GM19468 (cell line): ENCODE results near the gene GPR157.
"Not testable (repeated sequence)": the region's sequence is repeated elsewhere in the genome, so short reads cannot be mapped to it uniquely, and the experiment has no call there.

Source experiments
- ATAC-seq: cut with Tn5 transposase; IDR thresholded peaks from one replicate; pipeline ENCODE4 v1.9.1; 2021; ENCODE audit warnings: mild to moderate bottlenecking, moderate library complexity, moderate number of reproducible peaks; ENCODE audit not compliant: unreplicated experiment; ENCODE audit errors: extremely low read depth

GPR157 gene

DNA sequence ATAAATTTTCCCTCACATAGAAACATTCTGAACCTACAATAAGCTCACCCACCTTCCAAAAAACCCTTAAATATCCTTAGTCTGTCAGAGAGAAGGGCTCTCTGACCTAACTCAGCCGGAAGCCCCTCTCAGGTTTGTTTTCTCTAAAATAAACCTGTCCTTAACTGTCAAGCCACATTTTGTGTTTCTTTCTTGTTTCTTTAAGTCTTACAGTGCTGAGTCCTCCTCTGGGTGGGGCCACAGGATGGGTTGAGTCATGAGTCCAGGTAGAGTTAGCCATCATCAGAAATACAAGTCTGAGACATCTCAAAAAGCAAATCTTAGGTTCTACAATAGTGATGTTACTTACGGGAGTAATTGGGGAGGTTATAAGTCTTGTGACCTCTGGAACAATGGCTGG, 33.1 kb downstream of the GPR157 start:
- no peak for ATAC-seq

DNA sequence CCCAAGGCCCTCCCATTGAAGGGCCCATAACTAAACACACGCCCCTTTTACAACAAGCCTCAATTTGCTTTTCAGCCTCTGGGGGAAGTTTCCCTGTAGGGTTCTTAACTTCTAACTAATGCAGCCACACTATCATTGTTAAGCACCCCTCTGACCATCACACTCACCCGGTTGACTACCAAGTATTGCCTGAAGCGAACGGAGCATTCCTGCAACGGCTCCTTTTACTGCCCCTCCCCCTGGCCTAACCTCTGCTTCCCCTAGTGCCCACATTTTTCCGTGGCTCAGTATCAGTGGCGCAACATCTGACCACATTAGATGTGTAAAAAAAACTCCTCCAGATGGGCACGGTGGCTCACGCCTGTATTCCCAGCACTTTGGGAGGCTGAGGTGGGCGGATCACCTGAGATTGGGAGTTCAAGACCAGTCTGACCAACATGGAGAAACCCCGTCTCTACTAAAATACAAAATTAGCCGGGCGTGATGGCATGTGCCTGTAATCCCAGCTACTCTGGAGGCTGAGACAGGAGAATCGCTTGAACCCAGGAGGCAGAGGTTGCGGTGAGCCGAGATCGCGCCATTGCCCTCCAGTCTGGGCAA, 34.8 kb downstream of the GPR157 start:
- not testable (repeated sequence) for ATAC-seq

DNA sequence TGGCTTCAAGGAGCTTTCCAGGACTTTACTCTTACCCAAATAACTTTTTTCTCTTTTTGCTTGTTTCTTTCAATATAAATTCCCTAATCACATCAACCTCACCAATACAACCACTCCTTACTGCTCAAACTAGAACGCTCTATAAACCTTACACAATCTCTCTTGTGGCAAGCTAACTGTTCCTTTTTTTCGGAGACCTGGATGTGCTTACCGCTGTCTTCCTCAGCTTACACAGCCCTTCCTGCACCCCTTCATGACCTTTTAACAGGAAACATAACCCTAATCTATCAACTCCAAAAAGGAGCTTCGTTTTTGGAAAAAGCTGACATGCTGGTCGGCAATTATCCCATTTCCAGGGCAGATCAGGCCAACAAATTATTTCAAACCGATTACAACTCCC, 35.3 kb downstream of the GPR157 start:
- no peak for ATAC-seq

DNA sequence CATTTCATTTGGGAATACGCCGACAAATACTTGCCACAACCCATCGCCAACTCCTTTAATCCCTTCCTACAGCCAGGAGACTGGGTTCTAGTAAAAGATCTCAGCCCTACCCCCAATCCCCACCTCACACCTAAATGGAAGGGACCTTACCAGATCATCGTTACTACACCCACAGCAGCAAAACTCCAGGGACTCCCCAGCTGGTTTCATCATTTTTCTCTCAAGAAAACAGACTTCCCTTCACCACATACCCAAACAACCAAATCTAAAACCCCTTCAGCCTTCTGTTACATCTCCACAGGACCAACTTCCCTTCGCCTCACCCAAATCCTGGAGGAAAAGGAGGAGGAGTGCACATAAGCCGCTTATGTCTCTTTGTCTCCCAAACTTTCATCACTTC, 35.8 kb downstream of the GPR157 start:
- no peak for ATAC-seq

DNA sequence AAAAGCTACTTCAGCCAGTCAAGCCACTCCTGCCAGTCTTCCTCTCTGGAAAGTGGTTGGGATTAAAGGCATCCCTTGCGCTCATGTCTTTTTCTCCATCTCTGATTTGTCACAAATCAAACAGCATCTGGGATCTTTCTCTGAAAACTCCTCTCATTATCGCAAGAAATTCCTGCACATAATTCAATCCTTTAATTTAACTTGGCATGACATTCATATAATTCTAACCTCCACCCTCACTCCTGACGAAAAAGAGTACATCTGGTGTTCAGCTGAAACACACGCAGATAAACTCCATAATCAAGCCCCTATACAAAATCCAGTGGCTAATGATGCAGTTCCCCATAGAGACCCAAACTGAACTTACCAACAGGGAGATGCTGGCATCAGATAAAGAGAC, 40.1 kb downstream of the GPR157 start:
- no peak for ATAC-seq

DNA sequence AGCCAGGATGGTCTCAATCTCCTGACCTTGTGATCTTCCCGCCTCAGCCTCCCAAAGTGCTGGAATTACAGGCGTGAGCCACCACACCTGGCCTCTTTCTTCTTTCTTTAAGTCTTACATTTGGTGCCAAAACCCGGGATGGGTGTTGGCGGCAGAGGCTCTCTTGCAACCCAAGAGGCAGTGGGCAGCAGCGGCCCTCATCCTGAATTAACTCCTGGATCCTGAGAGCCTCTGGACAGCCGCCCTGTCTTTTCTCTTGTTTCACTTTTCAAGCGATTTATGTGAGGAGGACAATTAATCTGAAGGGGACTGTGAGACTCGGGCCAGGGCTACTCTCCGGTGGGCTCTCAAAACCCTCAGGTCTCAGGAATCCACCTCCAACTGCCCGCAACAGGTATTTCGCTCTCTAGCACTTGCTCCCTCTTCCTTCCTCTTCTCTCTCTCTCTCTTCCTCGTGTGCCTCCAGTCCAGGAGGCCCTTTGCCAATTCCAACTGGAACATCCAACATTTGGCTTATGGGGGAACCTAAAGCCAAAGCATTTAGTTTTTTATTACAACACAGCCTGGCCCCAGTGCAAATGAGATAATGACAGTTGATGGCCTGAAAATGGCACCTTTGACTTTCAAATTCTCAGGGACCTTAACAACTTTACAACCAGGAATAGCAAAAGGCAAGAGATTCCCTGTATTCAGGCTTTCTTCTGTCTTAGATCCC, 41.3 kb downstream of the GPR157 start:
- no peak for ATAC-seq

DNA sequence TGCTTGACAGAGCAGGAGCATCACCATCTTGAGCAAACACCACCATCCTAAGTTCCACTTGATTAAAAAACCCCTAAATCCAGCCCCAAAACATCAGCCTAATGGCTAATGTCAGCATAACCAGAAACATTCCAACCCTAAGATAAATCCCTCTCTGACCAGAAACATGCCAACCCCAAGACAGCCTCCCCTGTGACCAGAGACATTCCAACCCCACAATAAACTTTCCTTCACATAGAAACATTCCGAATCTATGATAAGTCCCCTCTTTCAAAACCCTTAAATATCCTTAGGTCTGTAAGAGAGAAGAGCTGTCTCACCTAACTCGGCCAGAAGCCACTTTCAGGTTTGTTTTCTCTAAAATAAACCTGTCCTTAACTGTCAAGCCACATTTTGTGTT, 42.1 kb downstream of the GPR157 start:
- ATAC-seq: no peak

DNA sequence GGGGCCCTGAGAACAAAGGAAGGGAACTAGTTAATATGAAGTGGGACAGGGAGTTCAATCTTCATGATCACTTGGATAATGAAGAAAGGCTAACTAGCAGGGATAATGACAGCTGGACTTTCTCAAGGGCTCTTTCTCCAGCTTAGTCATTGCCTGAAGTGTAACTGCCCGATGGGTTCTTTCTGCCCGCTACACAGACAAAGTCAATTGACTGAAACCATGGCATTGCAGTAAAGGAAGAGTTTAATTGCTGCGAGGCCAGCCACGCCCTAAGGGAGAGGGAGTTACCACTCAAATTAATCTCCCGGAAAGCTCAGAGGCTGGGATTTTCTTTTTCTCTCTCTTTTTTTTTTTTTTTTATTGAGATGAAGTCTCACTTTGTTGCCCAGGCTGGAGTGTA, 42.9 kb downstream of the GPR157 start:
- no peak for ATAC-seq

DNA sequence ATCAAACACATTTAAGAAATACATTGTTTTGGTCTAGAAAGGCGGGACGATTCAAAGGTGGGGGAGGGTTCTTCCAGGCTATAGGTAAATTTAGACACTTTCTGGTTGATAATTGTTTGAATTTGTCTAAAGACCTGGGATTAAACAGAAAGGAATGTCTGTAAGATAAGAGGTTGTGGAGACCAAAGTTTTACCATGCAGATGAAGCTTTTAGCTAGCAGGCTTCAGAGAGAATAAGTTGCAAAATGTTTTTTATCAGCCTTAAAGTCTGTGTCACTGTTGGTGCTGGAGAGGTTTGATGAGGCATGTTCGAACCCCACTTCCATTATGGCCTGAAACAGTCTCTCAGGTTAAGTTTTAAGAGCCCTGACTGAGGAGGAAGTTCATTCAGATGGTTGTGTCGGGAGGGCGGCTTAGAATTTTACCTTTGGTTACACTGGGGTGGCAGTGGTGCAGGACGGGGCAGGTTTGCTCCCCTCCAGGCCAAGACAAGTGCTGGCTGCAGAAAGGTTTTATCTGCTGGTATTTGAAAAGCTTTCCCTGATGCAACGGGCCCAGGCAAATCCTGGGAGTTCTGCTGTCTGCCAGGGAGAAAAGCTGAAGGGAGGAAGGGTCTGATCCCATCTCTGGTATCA, 43.5 kb downstream of the GPR157 start:
- ATAC-seq: no peak

DNA sequence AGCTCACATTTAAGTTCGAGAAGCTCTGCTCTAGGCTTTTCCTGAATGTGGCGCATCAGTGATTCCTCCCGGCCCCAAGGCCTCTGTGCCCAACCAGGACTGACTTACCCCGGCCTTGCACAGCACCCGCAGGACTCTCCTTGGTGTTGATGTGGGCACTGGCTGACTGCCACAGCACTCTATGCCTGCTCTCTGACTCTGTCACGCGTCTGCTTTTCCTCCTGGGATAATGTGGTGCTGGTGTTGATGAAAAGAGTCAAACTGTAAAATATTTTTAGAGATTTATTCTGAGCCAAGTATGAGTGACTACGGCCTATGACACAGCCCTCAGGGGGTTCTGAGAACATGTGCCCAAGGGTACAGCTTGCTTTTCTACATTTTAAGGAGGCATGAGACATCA, 44.0 kb downstream of the GPR157 start:
- no peak for ATAC-seq

DNA sequence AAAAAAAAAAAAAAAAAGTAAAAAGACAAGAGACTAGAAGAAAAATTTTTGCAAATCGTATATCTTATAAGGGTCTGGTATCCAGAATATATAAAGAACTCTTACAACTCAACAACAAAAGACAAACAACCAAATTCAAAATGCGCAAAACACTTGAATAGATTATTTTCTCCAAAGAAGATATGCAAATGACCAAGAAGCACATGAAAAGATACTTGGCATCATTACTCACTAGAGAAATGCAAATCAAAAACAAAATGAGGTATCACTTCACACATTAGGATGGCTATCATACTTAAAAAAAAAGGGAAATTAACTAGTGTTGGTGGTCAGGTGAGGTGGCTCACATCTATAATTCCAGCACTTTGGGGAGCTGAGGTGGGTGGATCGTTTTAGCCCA, 47.4 kb downstream of the GPR157 start:
- ATAC-seq: no peak

DNA sequence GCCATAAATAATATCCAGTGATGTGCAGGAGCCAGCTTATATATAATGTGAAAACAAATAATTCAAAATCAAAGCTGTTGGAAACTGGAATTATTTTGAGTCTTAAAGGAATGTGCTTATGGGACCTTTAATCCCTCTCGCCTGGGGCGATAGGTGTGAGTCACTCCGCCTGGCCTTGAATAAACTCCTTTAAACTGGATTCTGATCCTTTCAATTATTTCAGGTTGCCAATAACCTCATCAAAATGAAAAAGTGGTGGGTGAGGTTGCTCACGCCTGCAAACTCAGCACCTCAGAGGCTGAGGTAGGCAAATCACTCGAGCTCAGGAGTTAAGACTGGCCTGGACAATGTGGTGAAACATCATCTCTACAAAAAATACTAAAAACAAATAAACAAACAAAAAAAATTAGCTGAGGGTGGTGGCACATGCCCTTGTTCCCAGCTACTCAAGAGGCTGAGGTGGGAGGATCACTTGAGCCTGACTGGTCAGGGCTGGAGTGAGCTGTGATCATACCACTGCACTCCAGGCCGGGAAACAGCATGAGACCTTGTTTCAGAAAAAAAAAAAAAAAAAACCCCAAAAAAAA, 48.1 kb downstream of the GPR157 start:
- no peak for ATAC-seq

DNA sequence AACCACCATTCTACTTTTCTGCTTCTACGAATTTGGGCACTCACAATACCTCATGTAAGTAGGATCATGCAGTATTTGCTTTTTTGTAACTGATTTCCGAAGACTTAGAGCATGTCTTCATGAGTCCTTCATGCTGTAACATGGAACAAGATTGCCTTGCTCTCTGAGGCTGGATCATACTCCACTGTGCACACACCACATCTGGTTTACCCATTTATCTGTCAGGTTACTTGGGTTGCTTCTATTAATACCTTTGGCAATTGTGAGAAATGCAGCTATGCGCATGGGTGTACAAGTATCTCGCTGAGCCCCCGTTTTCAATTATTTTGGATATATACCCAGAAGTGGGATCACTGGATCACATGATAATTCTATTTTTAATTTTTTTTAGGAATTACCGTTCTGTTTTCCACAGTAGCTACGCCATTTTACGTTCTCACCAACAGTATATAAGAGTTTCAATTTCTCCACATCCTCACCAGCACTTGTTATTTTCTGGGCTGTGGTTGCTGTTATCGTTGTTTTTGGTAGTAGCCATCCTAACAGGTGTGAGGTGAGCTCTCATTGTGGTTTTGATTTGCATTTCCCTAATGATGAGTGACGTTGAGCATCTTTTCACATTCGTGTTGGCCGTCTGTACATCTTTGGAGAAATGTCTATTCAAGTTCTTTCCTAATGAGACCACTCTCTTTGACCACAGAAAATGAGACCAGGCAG, 48.8 kb downstream of the GPR157 start:
- peak; percentile 50 for ATAC-seq

DNA sequence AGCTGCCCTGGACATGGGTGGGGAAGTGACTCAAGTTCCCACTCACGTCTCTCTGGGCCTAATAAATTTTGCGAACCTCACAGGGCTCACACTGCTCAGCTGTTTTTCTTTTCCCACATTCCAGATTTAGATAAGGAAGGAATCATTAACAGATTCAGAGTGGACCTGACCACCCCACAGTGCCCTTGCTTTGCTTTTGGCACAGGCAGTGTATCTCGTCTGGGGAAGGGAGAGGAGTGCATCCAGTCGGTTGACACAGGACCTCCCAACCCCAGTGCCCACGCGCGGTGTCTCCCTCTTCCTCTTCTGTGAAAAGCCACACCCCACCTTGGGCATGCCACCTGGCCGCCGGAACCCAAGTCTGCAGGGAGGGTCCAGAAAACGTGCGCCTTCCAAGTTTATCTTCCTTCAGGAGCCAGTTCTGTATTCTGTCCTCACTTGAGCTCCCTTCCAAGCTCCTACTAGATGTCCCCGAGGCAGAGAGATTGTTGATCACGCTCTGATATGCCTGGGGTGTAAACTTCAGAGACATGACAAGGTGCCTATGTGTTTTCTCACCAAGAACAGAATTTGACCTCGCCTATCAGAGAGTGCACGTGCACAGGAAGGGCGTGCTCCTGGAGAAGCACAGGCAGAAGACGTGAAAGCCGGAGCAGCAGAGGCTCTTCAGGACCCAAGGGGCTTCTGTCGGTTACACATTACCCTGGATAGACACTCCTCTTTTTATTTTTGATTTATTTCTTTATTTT, 50.0 kb downstream of the GPR157 start:
- no peak for ATAC-seq

DNA sequence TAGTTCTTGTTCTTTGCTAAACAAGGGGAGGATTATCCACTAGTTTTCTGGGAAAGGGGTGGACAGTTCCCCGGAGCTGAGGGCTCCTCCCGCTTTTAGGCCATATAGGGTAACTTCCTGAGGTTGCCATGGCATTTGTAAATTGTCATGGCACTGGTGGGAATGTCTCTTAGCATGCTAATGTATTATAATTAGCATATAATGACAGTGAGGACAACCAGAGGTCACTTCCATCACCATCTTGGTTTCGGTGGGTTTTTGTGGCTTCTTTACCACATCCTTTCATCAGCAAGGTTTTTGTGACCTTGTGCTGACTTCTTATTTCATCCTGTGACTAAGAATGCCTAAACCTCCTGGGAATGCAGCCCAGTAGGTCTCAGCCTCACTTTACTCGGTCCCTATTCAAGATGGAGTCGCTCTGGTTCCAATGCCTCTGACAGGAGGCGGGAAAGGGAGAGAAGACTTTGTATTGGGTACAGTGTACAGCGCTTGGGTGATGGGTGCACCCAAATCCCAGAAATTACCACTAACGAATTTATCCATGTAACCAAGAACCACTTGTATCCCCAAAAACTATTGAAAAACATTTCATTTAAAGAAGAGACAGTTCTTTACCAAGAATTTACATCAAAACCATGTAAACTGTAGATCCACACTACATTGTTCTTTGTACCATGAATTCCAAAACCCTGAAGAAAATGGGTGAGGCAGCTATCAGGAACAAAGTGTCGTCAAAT, 50.7 kb downstream of the GPR157 start:
- ATAC-seq: no peak

DNA sequence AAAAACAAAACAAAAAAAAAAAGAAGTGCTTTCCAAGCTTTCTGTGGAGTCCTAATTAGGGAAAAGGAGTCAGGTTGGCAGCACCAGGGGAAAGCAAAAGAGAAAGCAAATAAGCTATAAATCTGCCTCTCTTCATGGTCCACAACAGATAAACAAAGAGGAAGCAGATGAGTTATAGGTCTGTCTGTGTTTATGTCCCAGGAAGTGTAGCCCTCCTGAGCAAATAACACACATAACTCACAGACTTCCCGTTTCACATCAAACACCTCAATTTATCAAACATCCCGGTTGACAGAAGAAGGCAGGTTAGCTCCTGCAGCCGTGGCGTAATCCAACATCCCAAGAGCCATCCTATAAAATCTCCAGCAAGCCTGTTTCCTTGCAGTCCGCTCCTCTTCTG, 53.9 kb downstream of the GPR157 start:
- ATAC-seq: no peak

DNA sequence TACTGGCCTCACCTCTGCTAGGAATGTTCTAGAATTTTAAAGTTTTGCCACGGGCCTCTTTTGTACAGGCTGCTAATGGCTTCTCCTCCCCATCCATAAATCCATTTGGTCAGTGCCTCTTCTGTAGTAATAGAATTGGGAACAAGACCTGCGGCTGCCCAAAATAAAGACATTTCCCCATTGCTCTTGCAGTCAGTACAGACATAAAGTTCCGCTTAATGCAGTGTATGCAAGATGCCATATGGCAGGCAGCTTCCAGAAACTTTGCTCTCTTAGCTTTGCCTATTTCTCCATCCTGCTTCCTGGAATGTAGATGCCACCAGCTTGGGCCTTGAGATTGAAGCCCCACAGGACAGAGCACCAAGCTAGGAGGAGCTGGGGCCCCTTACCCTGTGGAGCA, 55.8 kb downstream of the GPR157 start:
- no peak for ATAC-seq

DNA sequence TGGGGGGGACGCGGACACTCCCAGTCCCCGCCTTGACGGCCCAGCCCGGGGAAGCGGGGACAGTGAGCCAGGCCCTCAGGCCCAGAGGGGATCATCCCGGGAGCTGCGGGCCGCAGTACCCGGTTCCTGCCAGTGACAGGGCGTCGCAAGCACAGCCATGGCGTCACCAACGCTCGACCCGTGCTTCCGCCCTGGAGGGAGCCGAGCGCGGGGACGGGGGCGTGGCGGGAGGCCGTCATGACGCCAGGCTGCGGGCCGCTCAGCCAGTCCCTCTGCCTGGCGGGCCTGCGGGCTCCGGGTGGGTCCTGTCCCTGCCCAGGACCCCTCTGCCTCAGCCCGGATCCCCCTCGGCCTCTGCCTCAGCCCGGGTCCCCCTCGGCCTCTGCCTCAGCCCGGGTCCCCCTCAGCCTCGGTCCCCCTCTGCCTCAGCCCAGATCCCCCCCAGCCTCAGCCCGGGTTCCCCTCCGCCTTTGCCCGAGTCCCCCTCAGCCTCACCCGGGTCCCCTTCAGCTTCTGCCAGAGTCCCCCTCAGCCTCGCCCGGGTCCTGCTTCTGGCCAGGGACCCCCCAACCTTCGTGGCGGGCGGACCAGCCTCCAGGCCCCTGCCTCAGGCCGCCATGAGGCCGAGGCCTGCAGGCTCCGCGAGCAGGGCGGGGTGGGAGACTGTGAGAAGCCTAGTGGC, 57.2 kb downstream of the GPR157 start:
- no peak for ATAC-seq

DNA sequence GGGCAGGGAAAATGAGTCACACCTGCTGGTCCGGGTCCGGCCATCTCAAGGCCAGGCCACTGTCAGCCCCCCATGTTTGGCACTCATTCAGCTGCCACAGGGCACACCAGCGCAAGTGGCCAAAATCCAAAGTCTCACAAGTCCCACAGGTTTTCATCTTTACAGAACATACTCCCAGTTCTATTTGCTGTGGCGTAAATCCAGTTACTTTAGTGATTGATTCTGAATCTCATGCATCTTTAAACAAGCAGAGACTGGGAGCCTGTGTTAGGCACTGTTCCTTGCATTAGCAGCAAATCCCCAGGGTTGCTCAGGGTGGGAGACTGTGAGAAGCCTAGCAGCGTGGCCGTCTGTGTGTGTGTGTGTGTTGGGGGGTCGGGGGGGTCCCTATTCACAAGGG, 58.4 kb downstream of the GPR157 start:
- no peak for ATAC-seq
